DND-41 (cell line): ENCODE data around the gene MX1.

Source experiments
- EZH2 ChIP-seq: IDR thresholded peaks from 3 replicates; pipeline ENCODE4 v1.6.1; 2012; ENCODE audit warnings: borderline replicate concordance, low read depth, mild to moderate bottlenecking, moderate library complexity, low read length, inconsistent platforms; ENCODE audit not compliant: severe bottlenecking
- TF ChIP-seq, protein P1 (sequence below): IDR thresholded peaks from 2 replicates; pipeline ENCODE4 v1.5.1; 2012; ENCODE audit warnings: borderline replicate concordance, low read length, moderate library complexity, mild to moderate bottlenecking; ENCODE audit not compliant: poor library complexity, severe bottlenecking; ENCODE audit errors: extremely low read depth

GRCh38 chr21:41489329-41489728, 63.3 kb downstream of the MX1 start:
- no peak for TF ChIP-seq EZH2
- TF ChIP-seq, protein P1, sequence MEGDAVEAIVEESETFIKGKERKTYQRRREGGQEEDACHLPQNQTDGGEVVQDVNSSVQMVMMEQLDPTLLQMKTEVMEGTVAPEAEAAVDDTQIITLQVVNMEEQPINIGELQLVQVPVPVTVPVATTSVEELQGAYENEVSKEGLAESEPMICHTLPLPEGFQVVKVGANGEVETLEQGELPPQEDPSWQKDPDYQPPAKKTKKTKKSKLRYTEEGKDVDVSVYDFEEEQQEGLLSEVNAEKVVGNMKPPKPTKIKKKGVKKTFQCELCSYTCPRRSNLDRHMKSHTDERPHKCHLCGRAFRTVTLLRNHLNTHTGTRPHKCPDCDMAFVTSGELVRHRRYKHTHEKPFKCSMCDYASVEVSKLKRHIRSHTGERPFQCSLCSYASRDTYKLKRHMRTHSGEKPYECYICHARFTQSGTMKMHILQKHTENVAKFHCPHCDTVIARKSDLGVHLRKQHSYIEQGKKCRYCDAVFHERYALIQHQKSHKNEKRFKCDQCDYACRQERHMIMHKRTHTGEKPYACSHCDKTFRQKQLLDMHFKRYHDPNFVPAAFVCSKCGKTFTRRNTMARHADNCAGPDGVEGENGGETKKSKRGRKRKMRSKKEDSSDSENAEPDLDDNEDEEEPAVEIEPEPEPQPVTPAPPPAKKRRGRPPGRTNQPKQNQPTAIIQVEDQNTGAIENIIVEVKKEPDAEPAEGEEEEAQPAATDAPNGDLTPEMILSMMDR = no peak
